Natural killer cell (primary cell): ENCODE results near the gene SLC41A2. TPM values are rescaled to one million over a fixed set of nuclear protein-coding genes. Genes with fewer than 3 reads are reported as not detected.
A peak's percentile ranks its signal among the peaks of the same experiment; 100 is the strongest.
"Not testable (repeated sequence)": the region's sequence is repeated elsewhere in the genome, so short reads cannot be mapped to it uniquely, and the experiment has no call there.

Experiments used
- ATAC-seq, 3 donors: fragments of 150-1000 bp in 2 of 3; fragments of 200-7000 bp in 1 of 3; cut with Tn5 transposase; 1 replicate in 1 of 3; 2 replicates in 2 of 3; pipeline ENCODE4 v1.10.0; 2021; ENCODE audit warnings: mild to moderate bottlenecking in 2 of 3, moderate library complexity in 2 of 3
- DNase-seq, 2 donors: peaks; one replicate each; pipeline versions ENCODE4 v3.0.0 to v3.0.0-alpha.2; 2013 to 2021; ENCODE audit warnings: mixed read lengths in 1 of 2
- H3K27ac ChIP-seq: one replicate; pipeline ENCODE4 v1.5.1; 2013; ENCODE audit warnings: mild to moderate bottlenecking, low read length
- H3K27me3 ChIP-seq: one replicate; pipeline ENCODE4 v1.6.1; 2013; ENCODE audit warnings: low read length; ENCODE audit not compliant: control insufficient read depth, insufficient read depth
- H3K36me3 ChIP-seq: one replicate; pipeline ENCODE4 v1.6.1; 2013; ENCODE audit warnings: low read length; ENCODE audit not compliant: control insufficient read depth, insufficient read depth
- H3K4me1 ChIP-seq: one replicate; pipeline ENCODE4 v1.6.1; 2013; ENCODE audit warnings: low read length; ENCODE audit not compliant: control insufficient read depth, insufficient read depth
- H3K4me3 ChIP-seq: one replicate; pipeline ENCODE4 v1.5.1; 2013; ENCODE audit warnings: low read length
- H3K9me3 ChIP-seq: one replicate; pipeline ENCODE4 v1.6.1; 2013; ENCODE audit warnings: low read length; ENCODE audit not compliant: control insufficient read depth, insufficient read depth
- H3K27ac Mint-ChIP-seq, 2 donors: one replicate each; pipeline ENCODE4 v1.8.0; 2022; ENCODE audit warnings: mild to moderate bottlenecking in 2 of 2, mixed read lengths in 2 of 2, moderate library complexity in 1 of 2
- H3K27me3 Mint-ChIP-seq, 2 donors: one replicate each; pipeline ENCODE4 v1.8.0; 2022; ENCODE audit warnings: low read depth in 2 of 2, mixed read lengths in 2 of 2
- H3K36me3 Mint-ChIP-seq: one replicate; pipeline ENCODE4 v1.8.0; 2022; ENCODE audit warnings: mixed read lengths
- H3K4me1 Mint-ChIP-seq, 2 donors: one replicate each; pipeline ENCODE4 v1.8.0; 2022; ENCODE audit warnings: mixed read lengths in 2 of 2
- H3K4me3 Mint-ChIP-seq: one replicate; pipeline ENCODE4 v1.8.0; 2022; ENCODE audit warnings: mild to moderate bottlenecking, moderate library complexity, mixed read lengths
- H3K9me3 Mint-ChIP-seq, 2 donors: one replicate each; pipeline ENCODE4 v1.8.0; 2022; ENCODE audit warnings: mixed read lengths in 2 of 2
- WGBS: methylation state at CpG from one replicate; pipeline ENCODE4 v1.1.7; 2013; ENCODE audit warnings: missing lambda C conversion rate; ENCODE audit not compliant: insufficient coverage; 5-methylcytosine and 5-hydroxymethylcytosine counted together
- intact Hi-C: fragments of 100-400 bp; cut with micrococcal nuclease; formaldehyde crosslinking; loops from one replicate; pipeline ENCODE4 v1.14.2; 2022
- total RNA-seq, 4 donors: library from RNA; stranded (reverse); fragments of 120-200 nt in 1 of 4; gene quantifications; one replicate each; pipeline versions ENCODE4 v1.2.3 to v1.2.4, GENCODE V29; 2013 to 2022
- TF ChIP-seq, protein P1 (sequence below): fragments of 200-600 bp; IDR thresholded peaks from one replicate; pipeline ENCODE4 v1.8.0; 2022; ENCODE audit warnings: antibody characterized with exemption

Gene SLC41A2
- total RNA-seq, 3 donors from 2014 or later (not counting 1 experiment from before 2014, with no cell fraction given), result 1.3 to 3.5 (median 1.7) TPM

GRCh38 chr12:104985206-104985605, 27.1 kb upstream of the SLC41A2 start:
- ATAC-seq (no peak), DNase-seq (no peak)
- H3K27me3 ChIP-seq, result no peaks in the 10 kb centered on the region
- Mint-ChIP-seq H3K4me3 (peak overlapping the region; percentile 87), H3K27me3 (peaks cover 17 to 27% of the 10 kb centered on the region in 2 donors), H3K27ac (peak overlapping the region; percentile 29 to 78), H3K4me1 (peaks cover 27 to 36% of the 10 kb centered on the region in 2 donors), H3K9me3 (no peaks in the 10 kb centered on the region), H3K36me3 (no peaks in the 10 kb centered on the region)
- no peaks in the 10 kb centered on the region for H3K36me3 ChIP-seq
- TF ChIP-seq, protein P1, sequence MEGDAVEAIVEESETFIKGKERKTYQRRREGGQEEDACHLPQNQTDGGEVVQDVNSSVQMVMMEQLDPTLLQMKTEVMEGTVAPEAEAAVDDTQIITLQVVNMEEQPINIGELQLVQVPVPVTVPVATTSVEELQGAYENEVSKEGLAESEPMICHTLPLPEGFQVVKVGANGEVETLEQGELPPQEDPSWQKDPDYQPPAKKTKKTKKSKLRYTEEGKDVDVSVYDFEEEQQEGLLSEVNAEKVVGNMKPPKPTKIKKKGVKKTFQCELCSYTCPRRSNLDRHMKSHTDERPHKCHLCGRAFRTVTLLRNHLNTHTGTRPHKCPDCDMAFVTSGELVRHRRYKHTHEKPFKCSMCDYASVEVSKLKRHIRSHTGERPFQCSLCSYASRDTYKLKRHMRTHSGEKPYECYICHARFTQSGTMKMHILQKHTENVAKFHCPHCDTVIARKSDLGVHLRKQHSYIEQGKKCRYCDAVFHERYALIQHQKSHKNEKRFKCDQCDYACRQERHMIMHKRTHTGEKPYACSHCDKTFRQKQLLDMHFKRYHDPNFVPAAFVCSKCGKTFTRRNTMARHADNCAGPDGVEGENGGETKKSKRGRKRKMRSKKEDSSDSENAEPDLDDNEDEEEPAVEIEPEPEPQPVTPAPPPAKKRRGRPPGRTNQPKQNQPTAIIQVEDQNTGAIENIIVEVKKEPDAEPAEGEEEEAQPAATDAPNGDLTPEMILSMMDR, result no peak
- 76% methylated on average over 4 of the region's 4 CpGs for WGBS
- H3K9me3 ChIP-seq, result no peaks in the 10 kb centered on the region
- intact Hi-C loops, result no loop called here
- no peak overlapping the region for H3K4me3 ChIP-seq
- no peak overlapping the region for H3K27ac ChIP-seq
- peaks cover 10% of the 10 kb centered on the region for H3K4me1 ChIP-seq

DNA sequence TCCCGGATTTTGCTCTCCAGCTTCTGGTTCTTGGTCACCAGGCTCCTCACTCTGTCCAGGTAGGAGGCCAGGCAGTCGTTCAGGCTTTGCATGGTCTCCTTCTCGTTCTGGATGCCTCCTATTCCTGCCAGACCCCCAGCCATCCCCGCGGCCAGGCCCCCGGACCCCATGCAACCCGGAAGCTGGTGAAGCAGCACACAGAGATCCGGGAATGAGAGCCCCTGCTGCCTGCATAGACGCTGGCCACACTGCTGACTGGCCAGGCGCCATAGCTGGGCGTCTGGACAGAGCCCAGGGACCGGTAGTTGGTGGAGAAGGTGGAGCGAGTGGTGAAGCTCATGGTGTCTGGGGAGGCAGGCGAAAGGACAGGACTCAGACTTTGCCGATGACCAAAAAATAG, 19.6 kb upstream of the SLC41A2 start:
- H3K36me3 Mint-ChIP-seq, H3K27ac ChIP-seq, H3K36me3 ChIP-seq, H3K4me3 Mint-ChIP-seq, intact Hi-C loops, H3K4me3 ChIP-seq, ATAC-seq, H3K9me3 Mint-ChIP-seq, H3K4me1 Mint-ChIP-seq, H3K4me1 ChIP-seq, DNase-seq, H3K27ac Mint-ChIP-seq, H3K27me3 ChIP-seq, H3K9me3 ChIP-seq: not testable (repeated sequence)
- peaks cover 14 to 18% of the 10 kb centered on the region in 2 donors for H3K27me3 Mint-ChIP-seq
- 91% methylated on average over 15 of the region's 15 CpGs for whole genome bisulfite sequencing

- no peaks in the 10 kb centered on the region for H3K9me3 ChIP-seq
- peaks cover 4% of the 10 kb centered on the region for H3K4me1 ChIP-seq
- peaks cover 12 to 14% of the 10 kb centered on the region in 2 donors for H3K27me3 Mint-ChIP-seq
- H3K9me3 Mint-ChIP-seq, result no peaks in the 10 kb centered on the region
- DNase-seq, result no peak
- intact Hi-C loops, result no loop called here
- no peaks in the 10 kb centered on the region for H3K36me3 ChIP-seq
- H3K27ac Mint-ChIP-seq, result no peak overlapping the region
- no peak overlapping the region for H3K4me3 ChIP-seq
- H3K27ac ChIP-seq, result no peak overlapping the region
- WGBS, result 91% methylated on average over 8 of the region's 8 CpGs
- no peaks in the 10 kb centered on the region for H3K36me3 Mint-ChIP-seq
- H3K27me3 ChIP-seq, result no peaks in the 10 kb centered on the region
- H3K4me1 Mint-ChIP-seq, result no peaks in the 10 kb centered on the region
- TF ChIP-seq, protein P1, result no peak
- ATAC-seq, result no peak
- no peak overlapping the region for H3K4me3 Mint-ChIP-seq
Observed at GRCh38 chr12:104976703-104977102, 18.6 kb upstream of the SLC41A2 start.

DNA sequence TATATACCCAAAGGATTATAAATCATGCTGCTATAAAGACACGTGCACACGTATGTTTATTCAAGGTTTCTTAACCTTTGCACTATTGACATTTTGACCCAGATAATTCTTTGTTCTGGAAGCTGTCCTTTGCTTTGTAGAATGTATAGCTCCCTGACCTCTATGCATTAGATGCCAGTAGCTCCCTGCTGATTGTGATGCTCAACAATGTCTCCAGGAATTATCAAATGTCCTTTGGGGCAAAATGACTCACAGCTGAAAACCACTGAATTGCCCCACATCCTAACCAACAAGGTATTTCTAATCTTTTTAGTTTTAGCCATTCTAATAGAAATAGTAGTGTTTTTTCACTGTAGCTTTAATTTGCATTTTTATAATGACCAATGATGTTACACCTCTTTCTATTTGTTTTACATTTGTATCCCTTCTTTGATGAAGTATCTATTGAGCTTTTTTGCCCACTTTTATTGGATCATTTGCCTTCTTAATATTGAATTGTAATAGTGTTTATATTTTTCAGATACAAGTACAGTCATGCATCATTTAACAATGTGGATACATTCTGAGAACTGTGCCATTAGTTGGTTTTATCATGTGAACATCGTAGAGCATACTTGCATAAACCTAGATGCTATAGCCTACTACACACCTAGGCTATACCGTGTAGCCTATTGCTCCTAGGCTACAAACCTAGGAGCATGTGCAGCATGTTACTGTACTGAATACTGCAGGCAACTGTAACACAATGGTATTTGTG, 17.7 kb upstream of the SLC41A2 start:
- Mint-ChIP-seq H3K36me3 (no peaks in the 10 kb centered on the region), H3K4me3 (no peak overlapping the region), H3K27me3 (peaks cover 7 to 8% of the 10 kb centered on the region in 2 donors), H3K9me3 (no peaks in the 10 kb centered on the region), H3K27ac (no peak overlapping the region), H3K4me1 (no peaks in the 10 kb centered on the region)
- 90% methylated on average over 4 of the region's 4 CpGs for WGBS
- H3K27me3 ChIP-seq, result no peaks in the 10 kb centered on the region
- H3K27ac ChIP-seq, result no peak overlapping the region
- intact Hi-C loops, result no loop called here
- no peaks in the 10 kb centered on the region for H3K9me3 ChIP-seq
- no peaks in the 10 kb centered on the region for H3K36me3 ChIP-seq
- TF ChIP-seq, protein P1, result no peak
- DNase-seq (no peak), ATAC-seq (no peak)
- H3K4me3 ChIP-seq, result no peak overlapping the region
- H3K4me1 ChIP-seq, result peaks cover 4% of the 10 kb centered on the region
